Fibroblast of the aortic adventitia (primary cell): Measurements from ENCODE around the gene EFL1. TPM values are rescaled to one million over a fixed set of nuclear protein-coding genes. Genes with fewer than 3 reads are reported as not detected.

ENCODE experiments used
- DNase-seq: peaks from one replicate; pipeline ENCODE4 v3.0.0-alpha.2; 2010; ENCODE audit warnings: low read depth
- H3K4me3 ChIP-seq: 2 replicates; pipeline ENCODE4 v1.5.1; 2011; ENCODE audit warnings: low read depth, mild to moderate bottlenecking, control low read depth, low read length, moderate library complexity
- total RNA-seq: library from RNA; depleted of rRNA; stranded (reverse); fragments of >200 nt; gene quantifications from 2 replicates; pipeline ENCODE4 v1.2.3, GENCODE V29; 2012; ENCODE audit warnings: low replicate concordance
- TF ChIP-seq, protein P1 (sequence below): IDR thresholded peaks from 2 replicates; pipeline ENCODE4 v1.5.1; 2011; ENCODE audit warnings: mild to moderate bottlenecking, low read length, control low read depth, inconsistent platforms; ENCODE audit not compliant: insufficient read depth

EFL1 gene
- total RNA-seq, 1 donor, result 36.7 TPM

DNA sequence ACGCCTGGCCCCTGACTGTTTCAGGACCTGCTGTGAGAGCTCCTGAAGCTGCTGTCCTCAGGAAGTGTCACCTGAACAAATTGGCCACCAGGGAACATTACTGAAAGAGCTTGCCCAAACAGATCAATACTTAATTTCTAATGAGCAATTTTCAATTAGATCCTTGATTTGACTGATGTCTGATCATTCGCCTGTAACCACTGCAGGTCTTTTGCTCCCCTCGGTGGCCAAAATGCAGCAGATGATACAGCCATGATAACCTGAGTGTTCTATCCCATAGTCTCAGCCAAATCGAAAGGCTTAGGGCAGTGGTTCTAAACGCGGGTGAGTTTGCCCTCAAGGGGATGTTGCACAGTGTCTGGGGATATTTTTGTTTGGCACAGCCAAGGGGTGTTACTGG lies 159.1 kb downstream of the EFL1 start:
- H3K4me3 ChIP-seq, result no peak overlapping the region
- TF ChIP-seq, protein P1, sequence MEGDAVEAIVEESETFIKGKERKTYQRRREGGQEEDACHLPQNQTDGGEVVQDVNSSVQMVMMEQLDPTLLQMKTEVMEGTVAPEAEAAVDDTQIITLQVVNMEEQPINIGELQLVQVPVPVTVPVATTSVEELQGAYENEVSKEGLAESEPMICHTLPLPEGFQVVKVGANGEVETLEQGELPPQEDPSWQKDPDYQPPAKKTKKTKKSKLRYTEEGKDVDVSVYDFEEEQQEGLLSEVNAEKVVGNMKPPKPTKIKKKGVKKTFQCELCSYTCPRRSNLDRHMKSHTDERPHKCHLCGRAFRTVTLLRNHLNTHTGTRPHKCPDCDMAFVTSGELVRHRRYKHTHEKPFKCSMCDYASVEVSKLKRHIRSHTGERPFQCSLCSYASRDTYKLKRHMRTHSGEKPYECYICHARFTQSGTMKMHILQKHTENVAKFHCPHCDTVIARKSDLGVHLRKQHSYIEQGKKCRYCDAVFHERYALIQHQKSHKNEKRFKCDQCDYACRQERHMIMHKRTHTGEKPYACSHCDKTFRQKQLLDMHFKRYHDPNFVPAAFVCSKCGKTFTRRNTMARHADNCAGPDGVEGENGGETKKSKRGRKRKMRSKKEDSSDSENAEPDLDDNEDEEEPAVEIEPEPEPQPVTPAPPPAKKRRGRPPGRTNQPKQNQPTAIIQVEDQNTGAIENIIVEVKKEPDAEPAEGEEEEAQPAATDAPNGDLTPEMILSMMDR, result no peak
- no peak for DNase-seq

DNA sequence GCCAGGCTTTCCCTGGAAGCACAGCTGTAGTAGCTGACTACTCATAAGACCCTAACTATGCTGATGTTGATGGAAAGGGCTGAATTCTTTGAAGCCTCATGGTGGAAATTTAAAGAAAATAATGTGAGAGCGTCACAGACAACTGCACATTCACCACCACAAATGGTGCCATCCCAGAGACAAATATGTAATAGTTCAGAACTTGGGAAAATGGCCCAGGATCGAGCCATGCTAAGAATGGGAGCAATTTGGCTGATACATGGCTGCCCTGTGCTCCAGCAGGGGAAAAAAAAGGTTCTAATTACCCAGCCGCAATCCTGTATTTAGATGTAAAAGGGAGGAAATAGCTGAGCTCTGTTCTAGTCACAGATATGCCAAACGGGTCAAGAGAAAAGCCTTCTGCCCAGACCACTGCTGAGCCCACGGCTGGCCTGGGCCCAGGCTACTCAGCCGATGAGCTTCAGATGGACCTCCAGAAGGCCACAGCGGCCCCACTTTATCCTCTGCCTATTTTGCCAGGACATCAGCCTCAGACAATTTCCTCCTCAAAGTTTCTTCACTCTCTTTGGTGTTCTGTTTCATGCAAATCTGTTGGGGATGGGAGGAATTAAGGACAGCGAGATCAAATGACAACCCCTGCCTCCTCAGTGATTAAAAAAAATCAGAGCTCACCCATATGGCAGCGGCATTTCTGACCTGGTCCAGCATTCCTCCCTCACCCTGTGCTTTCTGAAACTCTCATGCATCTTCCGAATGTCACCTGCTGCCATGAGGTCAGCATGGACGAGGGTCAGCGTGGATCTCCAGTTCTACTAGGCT lies 162.2 kb downstream of the EFL1 start:
- DNase-seq, result no peak
- H3K4me3 ChIP-seq, result no peak overlapping the region
- TF ChIP-seq, protein P1, result no peak

DNA sequence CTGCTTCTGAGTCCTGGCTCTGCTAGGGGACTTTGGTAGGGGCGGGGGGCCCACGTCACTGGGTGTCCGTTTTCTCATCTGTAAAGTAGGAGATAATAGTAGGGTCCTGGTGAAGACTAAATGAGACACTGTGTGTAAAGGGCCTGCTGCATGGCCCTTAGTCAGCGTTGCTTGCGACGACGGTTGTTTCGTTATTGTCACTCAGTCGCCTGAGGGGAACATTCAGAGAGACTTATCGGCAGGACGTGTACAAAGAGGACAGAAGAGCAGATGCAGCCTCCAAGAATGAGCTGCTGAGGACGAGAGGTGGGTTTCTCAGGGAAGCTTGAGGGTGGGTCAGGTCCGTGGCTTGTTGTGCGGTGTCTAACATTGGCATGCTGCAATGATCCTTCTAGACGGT lies 163.9 kb downstream of the EFL1 start:
- no peak for DNase-seq
- TF ChIP-seq, protein P1, result no peak
- no peak overlapping the region for H3K4me3 ChIP-seq

DNA sequence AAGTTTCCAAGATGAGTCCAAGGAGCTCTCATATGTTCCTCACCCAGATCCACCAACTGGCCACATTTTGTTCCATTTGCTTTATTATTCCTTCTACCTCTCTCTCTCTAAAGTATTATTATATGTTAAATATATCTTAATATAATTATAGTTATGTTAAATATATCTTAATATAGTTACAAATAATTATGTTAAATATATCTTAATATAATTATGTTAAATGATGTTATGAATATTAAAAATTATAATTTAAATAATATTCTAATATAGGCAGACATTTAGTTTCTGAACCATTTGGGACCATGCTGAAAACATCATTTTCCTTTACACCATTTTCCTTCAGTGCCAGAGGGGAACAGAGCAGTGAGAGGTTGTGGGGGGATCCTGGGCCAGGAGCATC lies 166.7 kb downstream of the EFL1 start:
- no peak overlapping the region for H3K4me3 ChIP-seq
- no peak for DNase-seq
- TF ChIP-seq, protein P1, result no peak

DNA sequence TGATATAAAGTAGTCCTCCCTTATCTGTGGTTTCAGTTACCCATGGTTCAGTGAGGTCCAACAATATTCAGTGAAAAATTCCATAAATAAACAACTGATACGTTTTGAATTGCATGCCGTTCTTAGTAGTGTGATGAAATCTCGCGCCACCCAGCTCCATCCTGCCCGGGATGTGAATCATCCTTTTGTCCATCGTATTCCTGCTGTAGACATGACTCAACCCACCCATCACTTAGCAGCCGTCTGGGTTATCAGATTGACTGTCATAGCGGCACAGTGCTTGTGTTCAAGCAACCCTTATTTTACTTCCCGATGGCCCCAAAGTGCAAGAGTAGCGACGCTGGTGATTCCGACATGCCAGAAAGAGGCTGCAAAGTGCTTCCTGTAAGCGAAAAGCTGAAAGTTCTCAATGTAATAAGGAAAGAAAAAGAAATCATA lies 168.7 kb downstream of the EFL1 start:
- peak; percentile 74 for DNase-seq
- TF ChIP-seq, protein P1, result no peak
- no peak overlapping the region for H3K4me3 ChIP-seq

DNA sequence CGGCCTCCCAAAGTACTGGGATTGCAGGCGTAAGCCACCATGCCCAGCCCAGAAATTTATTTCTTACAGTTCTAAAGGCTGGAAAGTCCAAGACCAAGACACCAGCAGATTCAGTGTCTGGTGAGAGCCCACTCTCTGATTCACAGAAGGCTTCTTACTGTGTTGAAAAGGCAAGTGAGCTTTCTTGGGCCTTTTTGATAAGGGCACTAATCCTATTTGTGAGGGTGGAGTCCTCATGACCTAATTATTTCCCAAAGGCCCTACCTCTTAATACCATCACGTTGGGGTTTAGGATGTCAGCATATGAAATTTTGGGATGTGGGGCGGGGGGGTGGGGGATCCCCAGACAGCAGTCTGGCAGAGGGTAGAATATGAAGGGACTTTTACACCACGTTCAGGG lies 169.2 kb downstream of the EFL1 start:
- TF ChIP-seq, protein P1, result no peak
- H3K4me3 ChIP-seq, result no peak overlapping the region
- no peak for DNase-seq
